Lung (tissue), 12 donors: ENCODE measurements around the gene BRD3. TPM values are rescaled to one million over a fixed set of nuclear protein-coding genes. Genes with fewer than 3 reads are reported as not detected.

Source experiments
- ATAC-seq: fragments of 200-7000 bp; cut with Tn5 transposase; one replicate; pipeline ENCODE4 v1.9.1; 2020; ENCODE audit warnings: moderate number of reproducible peaks; ENCODE audit not compliant: insufficient read depth, low FRiP score
- DNase-seq, 3 donors: peaks; one replicate each; pipeline ENCODE4 v3.0.0-alpha.2; 2013 to 2017
- H3K27ac ChIP-seq, 2 donors: one replicate each; pipeline ENCODE4 v1.5.1; 2013; ENCODE audit warnings: mild to moderate bottlenecking in 2 of 2, moderate library complexity in 2 of 2, control low read depth in 1 of 2, inconsistent platforms in 1 of 2, low read depth in 1 of 2, low read length in 1 of 2
- H3K27me3 ChIP-seq, 3 donors: one replicate each; pipeline ENCODE4 v1.5.1; 2013; ENCODE audit warnings: low read length in 2 of 3; ENCODE audit not compliant: control insufficient read depth in 3 of 3, insufficient read depth in 3 of 3
- H3K36me3 ChIP-seq, 4 donors: one replicate each; pipeline ENCODE4 v1.5.1; 2013; ENCODE audit warnings: low read length in 4 of 4, mild to moderate bottlenecking in 1 of 4, moderate library complexity in 1 of 4; ENCODE audit not compliant: control insufficient read depth in 4 of 4, insufficient read depth in 4 of 4
- H3K4me1 ChIP-seq, 5 donors: one replicate each; pipeline ENCODE4 v1.5.1; 2013; ENCODE audit warnings: low read length in 5 of 5, mild to moderate bottlenecking in 2 of 5, moderate library complexity in 1 of 5; ENCODE audit not compliant: control insufficient read depth in 5 of 5, insufficient read depth in 5 of 5
- H3K4me3 ChIP-seq: one replicate; pipeline ENCODE4 v1.5.1; 2013; ENCODE audit warnings: mild to moderate bottlenecking, control low read depth, moderate library complexity
- H3K9ac ChIP-seq, 2 donors: one replicate each; pipeline ENCODE4 v1.5.1; 2013; ENCODE audit warnings: low read length in 2 of 2, control low read depth in 1 of 2; ENCODE audit not compliant: insufficient read depth in 1 of 2
- H3K9me3 ChIP-seq, 4 donors: one replicate each; pipeline ENCODE4 v1.5.1; 2013; ENCODE audit warnings: low read length in 3 of 4, mild to moderate bottlenecking in 1 of 4, moderate library complexity in 1 of 4; ENCODE audit not compliant: control insufficient read depth in 4 of 4, insufficient read depth in 3 of 4
- CTCF ChIP-seq: IDR thresholded peaks from 2 replicates; pipeline ENCODE4 v1.5.1; 2012; ENCODE audit warnings: mild to moderate bottlenecking; ENCODE audit errors: control extremely low read depth, extremely low read depth
- WGBS, 2 donors: extraction: QIAGEN DNeasy Blood & Tissue Kit; methylation state at CpG; one replicate each; pipeline ENCODE4 v1.1.7; 2013; 5-methylcytosine and 5-hydroxymethylcytosine counted together
- polyA plus RNA-seq, 2 donors: library from polyadenylated mRNA; stranded (reverse); fragments of 200-250 nt; gene quantifications; one replicate each; pipeline ENCODE4 v1.2.1, GENCODE V29; 2013
- total RNA-seq, 2 donors: library from RNA; depleted of rRNA in 1 of 2; stranded (reverse); fragments of >200 nt in 1 of 2; gene quantifications; one replicate each; pipeline ENCODE4 v1.2.1, GENCODE V29; 2014 to 2021
- donor health status: control.
- donor health status: control.
- donor health status: Bipolar disorder and iron deficiency.
- donor health status: healthy.
- donor health status: DM: yes; HTN: yes; CAD: no.

BRD3 gene
- total and polyA plus RNA-seq, 4 donors = 9.1 to 38.5 (median 21.9) TPM

GRCh38 chr9:133981589-133981957 is 86.3 kb downstream of the BRD3 start:
- peaks cover 0 to 2% (median 0%) of the 10 kb centered on the region in 4 donors for H3K36me3 ChIP-seq
- H3K9me3 ChIP-seq = no peaks in the 10 kb centered on the region
- peaks cover 0 to 48% (median 15%) of the 10 kb centered on the region in 5 donors for H3K4me1 ChIP-seq
- H3K27ac ChIP-seq = no peak overlapping the region
- WGBS, 2 donors = 92 to 93% methylated on average over 14 of the region's 14 CpGs
- DNase-seq (peak in 1 of 3 donors; percentile 9), ATAC-seq (no peak)
- no peak overlapping the region for H3K4me3 ChIP-seq
- H3K27me3 ChIP-seq = no peaks in the 10 kb centered on the region
- TF ChIP-seq CTCF = no peak
- H3K9ac ChIP-seq = no peak overlapping the region

GRCh38 chr9:133980864-133981588 is 86.8 kb downstream of the BRD3 start:
- Histone ChIP-seq H3K27ac (peak overlapping the region in 1 of 2 donors; percentile 32), H3K4me3 (no peak overlapping the region), H3K9me3 (no peaks in the 10 kb centered on the region), H3K36me3 (no peaks in the 10 kb centered on the region), H3K9ac (no peak overlapping the region), H3K27me3 (no peaks in the 10 kb centered on the region), H3K4me1 (peaks cover 0 to 48% (median 15%) of the 10 kb centered on the region in 5 donors)
- peak in 1 of 3 donors; percentile 12 for DNase-seq
- ATAC-seq = no peak
- WGBS, 2 donors = 84 to 87% methylated on average over 23 to 25 of the region's 25 CpGs
- TF ChIP-seq CTCF = no peak

Other genes starting within 250 kb of the BRD3 start
- 10 to 100 TPM; 19.3 to 28.2 TPM for gene VAV2, start 75.7 kb downstream of the BRD3 start, total RNA-seq
- 10 to 100 TPM; 13.0 to 13.2 TPM for gene VAV2, start 75.7 kb downstream of the BRD3 start, polyA plus RNA-seq
- gene BRD3OS, start 42.5 kb downstream of the BRD3 start, total RNA-seq = 10 to 100 TPM; 20.7 TPM
- 1 to 10 TPM; 7.1 to 9.1 TPM for gene BRD3OS, start 42.5 kb downstream of the BRD3 start, polyA plus RNA-seq
- 10 to 100 TPM; 15.7 to 27.3 TPM for gene WDR5, start 68.1 kb upstream of the BRD3 start, total RNA-seq
- 10 to 100 TPM; 19.7 to 23.6 TPM for gene WDR5, start 68.1 kb upstream of the BRD3 start, polyA plus RNA-seq
- 10 to 100 TPM in 1 of 2 donors, not detected in 1; 95.6 TPM for gene RNU6ATAC, start 96.5 kb upstream of the BRD3 start, total RNA-seq
- not detected for gene RNU6ATAC, start 96.5 kb upstream of the BRD3 start, polyA plus RNA-seq